OCI-M2 (cell line): Measurements from ENCODE around the gene RNPEP.
"Not testable (repeated sequence)": the region's sequence is repeated elsewhere in the genome, so short reads cannot be mapped to it uniquely, and the experiment has no call there.

Experiments used
- DNase-seq: peaks from one replicate; lab custom pipeline; 2025; ENCODE audit not compliant: unreplicated experiment; lab: John Stamatoyannopoulos, UW

Gene RNPEP

GRCh38 chr1:202009326-202010179, 27.1 kb downstream of the RNPEP start:
- no peak for DNase-seq

DNA sequence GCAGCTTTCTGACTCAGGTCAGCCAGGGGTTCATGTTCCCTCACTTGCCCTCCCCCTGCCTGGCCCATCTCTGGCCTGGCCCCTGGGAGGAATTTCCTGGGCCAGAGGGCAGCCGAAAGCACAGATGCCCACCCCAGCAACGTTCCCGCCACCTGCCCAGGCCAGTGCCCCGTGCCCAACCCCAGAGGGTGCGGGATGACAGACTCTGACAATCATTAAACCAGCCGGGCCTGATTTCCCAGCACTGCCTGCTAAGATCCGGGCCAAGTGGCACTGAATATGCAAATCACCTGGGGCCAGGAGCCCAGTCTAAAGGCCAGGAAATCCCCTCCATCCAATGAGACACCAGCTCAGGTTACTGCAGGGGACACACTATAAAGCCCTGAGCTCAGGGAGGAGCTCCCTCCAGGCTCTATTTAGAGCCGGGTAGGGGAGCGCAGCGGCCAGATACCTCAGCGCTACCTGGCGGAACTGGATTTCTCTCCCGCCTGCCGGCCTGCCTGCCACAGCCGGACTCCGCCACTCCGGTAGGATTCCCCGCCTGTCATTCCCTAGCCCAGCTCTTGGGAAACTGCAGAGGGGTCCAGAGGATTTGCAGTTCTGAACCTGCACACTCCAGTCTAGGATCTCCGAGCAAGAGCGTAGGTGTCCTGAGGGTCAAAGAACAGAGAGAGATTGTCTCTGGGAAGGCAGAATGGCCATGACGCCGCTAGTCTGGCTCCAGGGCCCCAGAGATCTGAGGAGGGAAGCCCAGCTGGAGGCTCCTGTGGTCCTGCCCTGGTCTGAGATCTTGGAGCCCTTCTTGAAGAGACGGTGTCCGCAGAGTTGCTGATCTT, 27.9 kb downstream of the RNPEP start, which contains the start of gene ELF3:
Gene ELF3 (plus strand): TSS at position 408 of the 836 bp plus-strand sequence. CDS start 550 bp downstream, outside the sequence.
- DNase-seq, result no peak

GRCh38 chr1:202011994-202012393, 29.5 kb downstream of the RNPEP start:
- DNase-seq, result no peak

- DNase-seq, result no peak
These were observed 30.4 kb downstream of the RNPEP start for GRCh38 chr1:202012544-202013478.

GRCh38 chr1:202013603-202014002, 31.2 kb downstream of the RNPEP start:
- no peak for DNase-seq

DNA sequence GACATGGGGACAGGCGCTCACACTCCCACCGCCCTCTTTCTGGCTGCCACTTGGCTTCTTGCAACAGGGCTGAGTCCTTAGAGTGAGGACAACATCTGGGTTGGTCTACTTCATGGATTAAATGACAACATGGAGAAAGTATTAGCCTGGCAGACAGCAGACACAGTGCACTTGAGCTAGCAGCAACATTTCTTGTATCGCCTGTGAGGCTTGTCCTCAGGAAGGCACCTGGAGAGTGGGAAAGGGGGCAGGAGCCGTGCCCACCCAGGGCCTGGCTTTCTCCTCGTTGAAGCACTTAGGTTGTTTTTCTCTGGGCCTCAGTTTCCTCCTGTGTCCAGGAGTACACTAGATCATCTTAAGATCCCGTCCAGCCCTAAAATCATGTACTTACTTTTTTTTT, 31.6 kb downstream of the RNPEP start:
- DNase-seq, result no peak

DNA sequence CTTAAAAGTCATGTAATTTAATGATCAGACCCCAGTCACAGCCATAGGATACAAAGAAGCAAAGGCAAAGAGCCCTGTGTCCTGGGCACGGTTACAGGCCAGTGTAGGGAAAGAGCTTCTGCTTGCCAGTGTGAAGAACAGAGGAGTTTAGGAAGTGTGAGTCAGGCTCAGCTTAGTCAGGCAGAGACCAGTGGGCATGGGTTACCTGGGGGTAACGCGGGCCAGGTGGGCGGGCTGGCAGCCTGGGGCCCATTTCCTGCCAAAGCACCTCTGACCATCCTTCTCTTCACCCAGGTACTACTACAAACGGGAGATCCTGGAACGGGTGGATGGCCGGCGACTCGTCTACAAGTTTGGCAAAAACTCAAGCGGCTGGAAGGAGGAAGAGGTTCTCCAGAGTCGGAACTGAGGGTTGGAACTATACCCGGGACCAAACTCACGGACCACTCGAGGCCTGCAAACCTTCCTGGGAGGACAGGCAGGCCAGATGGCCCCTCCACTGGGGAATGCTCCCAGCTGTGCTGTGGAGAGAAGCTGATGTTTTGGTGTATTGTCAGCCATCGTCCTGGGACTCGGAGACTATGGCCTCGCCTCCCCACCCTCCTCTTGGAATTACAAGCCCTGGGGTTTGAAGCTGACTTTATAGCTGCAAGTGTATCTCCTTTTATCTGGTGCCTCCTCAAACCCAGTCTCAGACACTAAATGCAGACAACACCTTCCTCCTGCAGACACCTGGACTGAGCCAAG, 32.6 kb downstream of the RNPEP start:
- no peak for DNase-seq

GRCh38 chr1:202015662-202015937, 33.2 kb downstream of the RNPEP start:
- DNase-seq, result no peak

DNA sequence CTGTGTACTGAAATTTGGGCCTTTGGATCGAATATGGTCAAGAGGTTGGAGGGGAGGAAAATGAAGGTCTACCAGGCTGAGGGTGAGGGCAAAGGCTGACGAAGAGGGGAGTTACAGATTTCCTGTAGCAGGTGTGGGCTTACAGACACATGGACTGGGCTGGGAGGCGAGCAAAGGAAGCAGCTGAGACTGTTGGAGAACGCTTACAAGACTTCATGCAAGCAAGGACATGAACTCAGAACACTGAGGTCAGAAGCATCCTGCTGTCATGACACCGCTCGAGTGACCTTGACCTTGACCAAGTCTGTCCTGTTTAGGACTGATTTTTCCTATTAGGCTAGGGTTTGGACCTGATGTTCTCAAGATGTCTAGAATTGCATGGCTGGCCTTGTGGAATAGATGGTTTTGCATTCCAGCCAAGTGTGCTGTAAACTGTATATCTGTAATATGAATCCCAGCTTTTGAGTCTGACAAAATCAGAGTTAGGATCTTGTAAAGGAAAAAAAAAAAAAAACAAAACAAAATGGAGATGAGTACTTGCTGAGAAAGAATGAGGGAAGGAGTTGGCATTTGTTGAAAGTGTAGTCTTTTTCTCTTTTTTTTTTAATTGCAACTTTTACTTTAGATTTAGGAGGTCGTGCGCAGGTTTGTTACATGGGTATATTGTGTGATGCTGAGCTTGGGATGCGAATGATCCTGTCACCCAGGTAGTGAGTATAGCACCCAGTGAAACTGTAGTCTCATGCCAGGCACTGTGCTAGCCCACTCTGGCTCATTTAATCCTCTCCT, 33.8 kb downstream of the RNPEP start:
- no peak for DNase-seq

DNA sequence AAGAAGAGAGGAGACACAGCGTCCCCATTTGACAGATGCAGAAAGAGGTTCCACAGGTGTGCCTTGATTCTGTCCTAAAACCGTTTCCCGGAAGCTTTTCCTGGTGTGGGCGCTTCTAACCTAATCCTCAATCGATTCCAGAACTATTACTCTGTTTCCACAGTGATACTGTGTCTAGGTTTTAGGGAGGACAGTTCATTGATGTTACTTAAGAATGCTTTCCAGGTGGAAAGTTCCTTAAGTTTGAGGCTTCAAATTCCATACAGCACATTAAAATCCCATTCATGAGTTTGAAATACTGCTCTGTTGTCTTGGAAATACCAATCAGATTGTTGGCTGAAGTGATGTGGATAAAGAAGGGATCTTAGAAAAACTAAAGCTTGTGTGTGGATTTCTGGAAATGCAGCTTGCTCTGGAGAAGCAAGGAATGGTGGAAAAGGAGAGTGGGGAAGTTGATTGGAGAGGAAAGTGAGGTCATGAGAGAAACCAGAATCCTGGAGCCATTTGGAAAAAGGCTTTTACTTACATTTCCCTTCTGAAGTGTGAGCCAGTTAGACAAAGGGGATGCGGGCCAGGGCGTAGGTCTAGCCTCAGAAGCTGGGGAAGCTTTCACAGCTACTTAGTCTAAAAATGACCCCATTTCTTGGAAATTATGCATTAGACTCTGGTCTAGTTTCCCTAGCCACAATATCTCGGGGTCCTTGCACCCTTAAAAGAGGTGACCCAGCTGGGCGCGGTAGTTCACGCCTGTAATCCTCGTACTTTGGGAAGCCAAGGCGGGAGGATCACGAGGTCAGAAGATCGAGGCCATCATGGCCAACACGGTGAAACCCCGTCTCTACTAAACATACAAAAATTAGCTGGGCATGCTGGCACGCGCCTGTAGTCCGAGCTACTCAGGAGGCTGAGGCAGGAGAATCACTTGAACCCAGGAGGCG, 34.6 kb downstream of the RNPEP start:
- DNase-seq, result no peak

DNA sequence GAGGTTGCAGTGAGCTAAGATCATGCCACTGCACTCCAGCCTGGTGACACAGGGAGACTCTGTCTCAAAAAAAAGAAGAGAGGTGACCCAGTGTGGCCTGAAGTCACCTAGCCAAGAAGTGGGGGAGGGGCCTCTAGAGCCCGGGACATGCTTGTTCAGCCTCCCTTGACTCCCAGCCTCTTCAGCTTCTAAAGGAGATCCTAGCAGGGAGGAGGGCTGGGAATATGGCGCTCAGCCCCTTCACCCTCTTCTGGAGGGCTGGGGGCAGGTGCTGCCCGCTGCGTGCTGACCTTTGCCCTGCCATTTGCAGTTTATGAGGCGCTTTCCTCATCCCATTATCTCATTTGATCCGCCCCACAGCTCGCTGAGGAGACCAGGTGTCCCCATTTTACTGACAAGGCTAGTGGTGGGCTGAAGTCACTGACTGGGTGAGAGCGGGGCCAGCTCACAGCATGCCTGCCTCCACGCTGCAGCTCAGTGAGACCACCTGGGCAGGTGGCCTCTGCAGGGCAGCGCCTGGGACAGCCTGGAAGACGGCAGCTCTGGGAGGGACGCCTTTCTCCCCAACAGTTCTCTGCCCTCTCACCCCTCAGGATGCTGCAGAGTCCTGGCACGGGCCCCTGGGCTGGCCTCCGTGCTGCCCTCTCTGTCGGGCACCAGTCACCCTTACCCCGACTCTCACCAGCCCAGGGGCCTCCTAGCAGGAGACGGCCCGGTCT, 35.5 kb downstream of the RNPEP start:
- DNase-seq, result no peak

- no peak for DNase-seq
These were observed 36.2 kb downstream of the RNPEP start for GRCh38 chr1:202018468-202019234.

DNA sequence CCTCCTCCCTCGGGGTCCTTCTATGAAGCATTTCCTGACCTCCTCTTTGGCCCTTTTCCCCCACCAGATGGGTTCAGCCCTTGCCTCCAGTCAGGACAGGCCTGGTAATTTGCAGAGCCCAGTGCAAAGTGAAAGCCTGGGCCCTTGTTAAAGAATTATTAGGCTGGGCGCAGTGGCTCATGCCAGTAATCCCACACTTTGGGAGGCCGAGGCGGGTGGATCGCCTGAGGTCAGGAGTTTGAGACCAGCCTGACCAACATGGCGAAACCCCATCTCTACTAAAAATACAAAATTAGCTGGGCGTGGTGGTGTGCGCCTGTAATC, 36.7 kb downstream of the RNPEP start:
- DNase-seq, result not testable (repeated sequence)

DNA sequence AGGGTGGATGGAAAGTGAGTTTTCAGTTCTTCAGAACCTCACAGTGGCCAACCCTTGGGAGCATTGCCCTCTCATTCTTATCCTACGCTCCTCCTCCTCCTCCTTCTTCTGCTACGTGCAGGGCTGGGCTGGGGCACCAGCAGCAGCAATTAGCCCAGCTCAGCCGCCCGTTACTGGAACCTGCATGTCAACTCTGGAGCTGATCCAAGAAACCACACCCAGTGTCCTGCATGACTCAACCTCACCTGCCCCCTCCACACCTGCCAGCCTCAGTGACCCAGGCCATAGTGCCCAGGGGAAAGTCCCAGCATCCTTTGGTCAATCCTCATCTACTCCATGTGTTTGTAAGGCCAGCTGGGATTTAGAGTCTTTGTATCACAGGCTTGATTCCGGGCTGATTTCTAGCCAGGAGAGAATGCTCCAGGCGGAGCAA, 40.6 kb downstream of the RNPEP start:
- no peak for DNase-seq

DNA sequence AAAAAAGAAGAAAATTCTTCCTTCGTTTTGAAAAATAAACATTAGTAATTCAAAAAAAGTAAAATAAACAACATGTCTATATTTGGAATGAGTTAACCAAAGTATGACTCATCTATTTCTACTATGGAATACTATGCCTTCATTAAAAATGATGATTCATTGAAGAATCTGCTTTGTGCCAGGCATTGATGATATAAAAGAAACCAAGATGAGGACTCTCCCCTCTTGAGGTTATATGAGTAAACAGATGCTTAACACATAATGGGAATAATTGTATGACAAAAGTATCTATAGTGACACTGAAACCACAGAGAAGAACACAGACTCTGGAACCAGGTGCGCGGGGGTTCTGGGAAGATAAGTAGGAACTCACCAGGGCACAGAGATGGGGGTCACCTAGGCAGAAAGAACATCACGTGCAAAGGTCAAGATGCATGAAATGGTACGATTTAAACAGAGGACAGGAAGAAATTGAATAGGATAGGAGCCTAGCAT, 46.8 kb downstream of the RNPEP start:
- DNase-seq, result no peak

DNA sequence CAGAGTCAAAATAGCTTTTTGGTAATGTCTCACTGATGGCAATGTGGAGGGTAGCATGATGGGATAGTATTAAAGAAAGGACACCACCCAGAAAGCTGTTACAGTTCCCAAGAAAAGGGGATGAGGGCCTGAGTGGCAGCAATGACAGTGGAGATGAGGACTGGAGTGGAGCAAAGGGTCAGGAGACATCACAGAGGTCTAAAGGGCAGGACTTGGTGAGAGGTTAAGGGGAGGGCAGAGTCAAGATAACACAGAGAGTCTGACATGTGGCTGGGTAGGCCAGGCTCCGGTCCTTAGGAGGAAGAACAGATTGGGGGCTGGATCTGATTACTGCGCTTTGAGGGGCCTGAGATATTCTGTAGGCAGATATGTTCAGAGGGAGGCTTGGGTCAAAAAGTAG, 47.3 kb downstream of the RNPEP start:
- DNase-seq, result no peak

- DNase-seq, result no peak
These were observed 49.3 kb downstream of the RNPEP start for GRCh38 chr1:202031796-202032195.
